HepG2 (cell line): Measurements from ENCODE around the gene S100A5. TPM values are rescaled to one million over a fixed set of nuclear protein-coding genes. Genes with fewer than 3 reads are reported as not detected.

ENCODE experiments used
- DR1 ChIP-seq: sonication (generic); formaldehyde crosslinking; IDR thresholded peaks from 2 replicates; pipeline ENCODE4 v1.8.0; 2021; ENCODE audit warnings: mild to moderate bottlenecking, missing genetic modification reagents, inconsistent platforms
- EEA1 ChIP-seq: sonication (generic); formaldehyde crosslinking; IDR thresholded peaks from 2 replicates; pipeline ENCODE4 v1.5.1; 2020; ENCODE audit warnings: mild to moderate bottlenecking, missing genetic modification reagents, borderline replicate concordance
- EED ChIP-seq: sonication (generic); formaldehyde crosslinking; IDR thresholded peaks from 2 replicates; pipeline ENCODE4 v1.5.0; 2020; ENCODE audit warnings: mild to moderate bottlenecking, missing genetic modification reagents
- ETV6 ChIP-seq: sonication (generic); formaldehyde crosslinking; conservative IDR thresholded peaks from 2 replicates; pipeline ENCODE4 v1.4.0; 2020; ENCODE audit warnings: missing genetic modification reagents
- FLYWCH1 ChIP-seq: sonication (generic); formaldehyde crosslinking; IDR thresholded peaks from 2 replicates; pipeline ENCODE4 v1.8.1; 2023; ENCODE audit warnings: mild to moderate bottlenecking, missing genetic modification reagents
- GLI4 ChIP-seq: sonication (generic); formaldehyde crosslinking; IDR thresholded peaks from 2 replicates; pipeline ENCODE4 v1.5.1; 2020; ENCODE audit warnings: missing genetic modification reagents, mild to moderate bottlenecking, moderate library complexity, borderline replicate concordance
- HNRNPUL1 ChIP-seq: fragments of 200-400 bp; formaldehyde crosslinking; IDR thresholded peaks from 2 replicates; pipeline ENCODE4 v1.6.1; 2017; ENCODE audit warnings: low read depth, mild to moderate bottlenecking, low read length, moderate library complexity
- HOXA7 ChIP-seq: sonication (generic); formaldehyde crosslinking; IDR thresholded peaks from 2 replicates; pipeline ENCODE4 v1.8.1; 2022; ENCODE audit warnings: mild to moderate bottlenecking, missing genetic modification reagents, moderate library complexity
- HOXA9 ChIP-seq: sonication (generic); formaldehyde crosslinking; IDR thresholded peaks from 2 replicates; pipeline ENCODE4 v1.8.1; 2022; ENCODE audit warnings: missing genetic modification reagents, mild to moderate bottlenecking, moderate library complexity, borderline replicate concordance
- JUNB ChIP-seq: sonication (generic); formaldehyde crosslinking; IDR thresholded peaks from 2 replicates; pipeline ENCODE4 v1.8.0; 2022; ENCODE audit warnings: missing genetic modification reagents, mild to moderate bottlenecking, borderline replicate concordance
- JUND ChIP-seq: sonication (generic); formaldehyde crosslinking; IDR thresholded peaks from 2 replicates; pipeline ENCODE4 v1.8.0; 2022; ENCODE audit warnings: mild to moderate bottlenecking, missing genetic modification reagents
- MYC ChIP-seq: sonication (generic); formaldehyde crosslinking; IDR thresholded peaks from 2 replicates; pipeline ENCODE4 v1.9.0; 2021; ENCODE audit warnings: missing genetic modification reagents, borderline replicate concordance
- NR2F1 ChIP-seq, 2 experiments: fragments of 450-650 bp in 1 of 2; formaldehyde crosslinking in 1 of 2; IDR thresholded peaks; 2 replicates each; pipeline versions ENCODE4 v1.5.0 to v1.6.1; 2016 to 2020; ENCODE audit warnings: mild to moderate bottlenecking in 1 of 2, missing compliant biosample characterization in 1 of 2, missing genetic modification reagents in 1 of 2, moderate library complexity in 1 of 2
- SNAPC2 ChIP-seq: sonication (generic); formaldehyde crosslinking; IDR thresholded peaks from 2 replicates; pipeline ENCODE4 v1.8.1; 2022; ENCODE audit warnings: mild to moderate bottlenecking, missing genetic modification reagents
- SSRP1 ChIP-seq: IDR thresholded peaks from 2 replicates; pipeline ENCODE4 v1.6.1; 2016; ENCODE audit warnings: control low read depth
- STAG1 ChIP-seq: sonication (generic); formaldehyde crosslinking; IDR thresholded peaks from 2 replicates; pipeline ENCODE4 v1.4.0; 2020; ENCODE audit warnings: missing genetic modification reagents
- ZNF207 ChIP-seq: fragments of 450-650 bp; IDR thresholded peaks from 2 replicates; pipeline ENCODE4 v1.6.1; 2016; ENCODE audit warnings: antibody characterized with exemption, borderline replicate concordance
- ZNF335 ChIP-seq: sonication (generic); formaldehyde crosslinking; IDR thresholded peaks from 2 replicates; pipeline ENCODE4 v1.4.0; 2020; ENCODE audit warnings: missing genetic modification reagents
- ZNF510 ChIP-seq: sonication (generic); formaldehyde crosslinking; IDR thresholded peaks from 2 replicates; pipeline ENCODE4 v1.4.0; 2020; ENCODE audit warnings: low read depth, mild to moderate bottlenecking, missing genetic modification reagents
- ZNF558 ChIP-seq: sonication (generic); formaldehyde crosslinking; IDR thresholded peaks from 2 replicates; pipeline ENCODE4 v1.9.0; 2022; ENCODE audit warnings: mild to moderate bottlenecking, missing genetic modification reagents, borderline replicate concordance
- ZNF570 ChIP-seq: sonication (generic); formaldehyde crosslinking; IDR thresholded peaks from 2 replicates; pipeline ENCODE4 v1.4.0; 2020; ENCODE audit warnings: mild to moderate bottlenecking, missing genetic modification reagents, borderline replicate concordance
- ZNF768 ChIP-seq: sonication (generic); formaldehyde crosslinking; IDR thresholded peaks from 2 replicates; pipeline ENCODE4 v1.4.0; 2020; ENCODE audit warnings: missing genetic modification reagents
- polyA plus RNA-seq, 8 experiments: library from polyadenylated mRNA; depleted of rRNA in 3 of 8; stranded (reverse) in 7 of 8; unstranded in 1 of 8; fragments of >200 nt; fragmentation: Illumina TruSeq in 4 of 8; extraction: Trizol in 4 of 8; gene quantifications; 2 replicates each; pipeline versions ENCODE4 v1.2.1 to v1.2.3, GENCODE V29; 2011 to 2016; ENCODE audit warnings: low read depth in 4 of 8, missing spikeins in 1 of 8, mixed read lengths in 1 of 8; ENCODE audit not compliant: insufficient read depth in 1 of 8
- total RNA-seq, 5 experiments: library from RNA; depleted of rRNA; stranded (reverse); fragments of >200 nt; fragmentation: Illumina TruSeq; extraction: Trizol; gene quantifications; 2 replicates each; pipeline ENCODE4 v1.2.3, GENCODE V29; 2016; ENCODE audit warnings: low read depth in 1 of 5
- TF ChIP-seq, protein P1 (sequence below): sonication (generic); formaldehyde crosslinking; IDR thresholded peaks from 2 replicates; pipeline ENCODE4 v1.5.0; 2020; ENCODE audit warnings: mild to moderate bottlenecking, missing genetic modification reagents, moderate library complexity
- TF ChIP-seq, protein P2 (sequence below): fragments of 450-650 bp; IDR thresholded peaks from 2 replicates; pipeline ENCODE4 v1.6.1; 2016
- TF ChIP-seq, protein P3 (sequence below): sonication (generic); formaldehyde crosslinking; IDR thresholded peaks from 2 replicates; pipeline ENCODE4 v1.4.0; 2020; ENCODE audit warnings: mild to moderate bottlenecking, missing genetic modification reagents
- TF ChIP-seq, protein P4 (sequence below): sonication (generic); formaldehyde crosslinking; IDR thresholded peaks from 2 replicates; pipeline ENCODE4 v1.4.0; 2020; ENCODE audit warnings: missing genetic modification reagents, mild to moderate bottlenecking, borderline replicate concordance

S100A5 gene
- total and polyA plus RNA-seq, 2 of the 13 experiments (the other 11 are each of a cell fraction or from before 2014, with no cell fraction given): not detected

DNA sequence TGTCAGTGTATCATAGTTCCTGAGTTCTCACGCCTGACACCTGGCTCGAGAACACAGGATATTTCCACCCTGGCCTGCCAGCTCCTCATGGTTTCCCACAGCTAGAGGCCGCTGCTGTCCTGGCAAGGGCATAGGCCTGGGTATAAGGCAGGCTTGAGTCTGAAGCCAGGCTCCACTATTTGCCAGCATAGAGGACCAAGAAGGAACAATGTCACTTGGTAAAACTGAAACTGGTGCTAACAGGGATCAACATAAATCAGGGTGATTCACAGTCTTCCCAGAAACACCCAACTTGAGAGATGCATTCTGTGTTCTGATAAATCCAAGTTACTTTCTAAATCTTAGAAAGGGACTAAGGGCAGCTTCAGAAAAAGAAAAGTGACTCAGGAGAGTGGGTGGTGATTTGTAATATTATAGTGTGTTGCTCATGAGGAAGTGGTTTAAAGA lies 31.9 kb upstream of the S100A5 start (continued):
- TF ChIP-seq, protein P1, sequence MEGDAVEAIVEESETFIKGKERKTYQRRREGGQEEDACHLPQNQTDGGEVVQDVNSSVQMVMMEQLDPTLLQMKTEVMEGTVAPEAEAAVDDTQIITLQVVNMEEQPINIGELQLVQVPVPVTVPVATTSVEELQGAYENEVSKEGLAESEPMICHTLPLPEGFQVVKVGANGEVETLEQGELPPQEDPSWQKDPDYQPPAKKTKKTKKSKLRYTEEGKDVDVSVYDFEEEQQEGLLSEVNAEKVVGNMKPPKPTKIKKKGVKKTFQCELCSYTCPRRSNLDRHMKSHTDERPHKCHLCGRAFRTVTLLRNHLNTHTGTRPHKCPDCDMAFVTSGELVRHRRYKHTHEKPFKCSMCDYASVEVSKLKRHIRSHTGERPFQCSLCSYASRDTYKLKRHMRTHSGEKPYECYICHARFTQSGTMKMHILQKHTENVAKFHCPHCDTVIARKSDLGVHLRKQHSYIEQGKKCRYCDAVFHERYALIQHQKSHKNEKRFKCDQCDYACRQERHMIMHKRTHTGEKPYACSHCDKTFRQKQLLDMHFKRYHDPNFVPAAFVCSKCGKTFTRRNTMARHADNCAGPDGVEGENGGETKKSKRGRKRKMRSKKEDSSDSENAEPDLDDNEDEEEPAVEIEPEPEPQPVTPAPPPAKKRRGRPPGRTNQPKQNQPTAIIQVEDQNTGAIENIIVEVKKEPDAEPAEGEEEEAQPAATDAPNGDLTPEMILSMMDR (CRISPR knock-in tag): peak; percentile 92
- TF ChIP-seq SNAPC2 (no peak), FLYWCH1 (CRISPR knock-in tag) (no peak), SSRP1 (CRISPR knock-in tag) (no peak), ZNF510 (CRISPR knock-in tag) (no peak), ZNF768 (CRISPR knock-in tag) (no peak), NR2F1 (CRISPR knock-in tag; IDR thresholded peaks at IDR 0.05) (no peak), ETV6 (no peak), STAG1 (CRISPR knock-in tag) (peak; percentile 96), ZNF570 (no peak), ZNF558 (CRISPR knock-in tag) (no peak), GLI4 (CRISPR knock-in tag) (no peak), ZNF335 (no peak), ZNF207 (no peak), JUNB (CRISPR knock-in tag) (no peak), JUND (CRISPR knock-in tag) (no peak), DR1 (CRISPR knock-in tag) (no peak), HOXA7 (CRISPR knock-in tag) (no peak), EEA1 (CRISPR knock-in tag) (no peak), MYC (CRISPR knock-in tag) (peak; percentile 23; the same call in 1 of the 2 replicates), HOXA9 (CRISPR knock-in tag) (no peak), EED (CRISPR knock-in tag) (no peak), HNRNPUL1 (no peak)
- TF ChIP-seq, protein P2, sequence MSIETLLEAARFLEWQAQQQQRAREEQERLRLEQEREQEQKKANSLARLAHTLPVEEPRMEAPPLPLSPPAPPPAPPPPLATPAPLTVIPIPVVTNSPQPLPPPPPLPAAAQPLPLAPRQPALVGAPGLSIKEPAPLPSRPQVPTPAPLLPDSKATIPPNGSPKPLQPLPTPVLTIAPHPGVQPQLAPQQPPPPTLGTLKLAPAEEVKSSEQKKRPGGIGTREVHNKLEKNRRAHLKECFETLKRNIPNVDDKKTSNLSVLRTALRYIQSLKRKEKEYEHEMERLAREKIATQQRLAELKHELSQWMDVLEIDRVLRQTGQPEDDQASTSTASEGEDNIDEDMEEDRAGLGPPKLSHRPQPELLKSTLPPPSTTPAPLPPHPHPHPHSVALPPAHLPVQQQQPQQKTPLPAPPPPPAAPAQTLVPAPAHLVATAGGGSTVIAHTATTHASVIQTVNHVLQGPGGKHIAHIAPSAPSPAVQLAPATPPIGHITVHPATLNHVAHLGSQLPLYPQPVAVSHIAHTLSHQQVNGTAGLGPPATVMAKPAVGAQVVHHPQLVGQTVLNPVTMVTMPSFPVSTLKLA: no peak
- TF ChIP-seq, protein P3, sequence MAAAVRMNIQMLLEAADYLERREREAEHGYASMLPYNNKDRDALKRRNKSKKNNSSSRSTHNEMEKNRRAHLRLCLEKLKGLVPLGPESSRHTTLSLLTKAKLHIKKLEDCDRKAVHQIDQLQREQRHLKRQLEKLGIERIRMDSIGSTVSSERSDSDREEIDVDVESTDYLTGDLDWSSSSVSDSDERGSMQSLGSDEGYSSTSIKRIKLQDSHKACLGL (CRISPR knock-in tag): no peak
- TF ChIP-seq, protein P4, sequence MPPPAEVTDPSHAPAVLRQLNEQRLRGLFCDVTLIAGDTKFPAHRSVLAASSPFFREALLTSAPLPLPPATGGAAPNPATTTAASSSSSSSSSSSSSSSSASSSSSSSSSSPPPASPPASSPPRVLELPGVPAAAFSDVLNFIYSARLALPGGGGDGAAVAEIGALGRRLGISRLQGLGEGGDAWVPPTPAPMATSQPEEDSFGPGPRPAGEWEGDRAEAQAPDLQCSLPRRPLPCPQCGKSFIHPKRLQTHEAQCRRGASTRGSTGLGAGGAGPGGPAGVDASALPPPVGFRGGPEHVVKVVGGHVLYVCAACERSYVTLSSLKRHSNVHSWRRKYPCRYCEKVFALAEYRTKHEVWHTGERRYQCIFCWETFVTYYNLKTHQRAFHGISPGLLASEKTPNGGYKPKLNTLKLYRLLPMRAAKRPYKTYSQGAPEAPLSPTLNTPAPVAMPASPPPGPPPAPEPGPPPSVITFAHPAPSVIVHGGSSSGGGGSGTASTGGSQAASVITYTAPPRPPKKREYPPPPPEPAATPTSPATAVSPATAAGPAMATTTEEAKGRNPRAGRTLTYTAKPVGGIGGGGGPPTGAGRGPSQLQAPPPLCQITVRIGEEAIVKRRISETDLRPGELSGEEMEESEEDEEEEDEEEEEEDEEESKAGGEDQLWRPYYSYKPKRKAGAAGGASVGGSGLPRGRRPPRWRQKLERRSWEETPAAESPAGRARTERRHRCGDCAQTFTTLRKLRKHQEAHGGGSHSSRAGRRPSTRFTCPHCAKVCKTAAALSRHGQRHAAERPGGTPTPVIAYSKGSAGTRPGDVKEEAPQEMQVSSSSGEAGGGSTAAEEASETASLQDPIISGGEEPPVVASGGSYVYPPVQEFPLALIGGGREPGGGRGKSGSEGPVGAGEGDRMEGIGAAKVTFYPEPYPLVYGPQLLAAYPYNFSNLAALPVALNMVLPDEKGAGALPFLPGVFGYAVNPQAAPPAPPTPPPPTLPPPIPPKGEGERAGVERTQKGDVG (CRISPR knock-in tag): no peak
